Measurements from ENCODE around the gene ZNF143.
A peak's percentile ranks its signal among the peaks of the same experiment; 100 is the strongest.

ZNF143 gene

GRCh38 chr11:9574622-9575259 lies 113.9 kb downstream of the ZNF143 start:
- Histone ChIP-seq H3K36me3 (replicated peaks; ENCODE audit: insufficient read depth, low read length) (peaks cover 11% of the 10 kb centered on the region; the same call in 1 of the 2 replicates), H3K79me2 (ENCODE audit: low read length) (peaks cover 57% of the 10 kb centered on the region), H3K27me3 (replicated peaks; ENCODE audit: insufficient read depth, low read length) (no peaks in the 10 kb centered on the region), H3K27ac (ENCODE audit: low read length) (peak overlapping the region; percentile 51; the same call in 1 of the 2 replicates), H3K4me2 (ENCODE audit: low read depth, low read length) (peak overlapping the region; percentile 85), H3K4me3 (ENCODE audit: low read length) (peak overlapping the region; percentile 81), H3K9me3 (replicated peaks; ENCODE audit: insufficient read depth, low read length) (no peaks in the 10 kb centered on the region), H2AFZ (ENCODE audit: low read length) (peak overlapping the region; percentile 22), H4K20me1 (ENCODE audit: insufficient read depth, low read length) (peaks cover 8% of the 10 kb centered on the region; the same call in 1 of the 2 replicates), H3K9ac (ENCODE audit: low read length) (peak overlapping the region; percentile 79), H3F3A (ENCODE audit: insufficient read depth, low read length) (peaks cover 39% of the 10 kb centered on the region), H3K4me1 (ENCODE audit: low read length) (peaks cover 29% of the 10 kb centered on the region), H3K9me2 (replicated peaks; ENCODE audit: insufficient read depth, low read length) (no peaks in the 10 kb centered on the region)
- TF ChIP-seq EZH2 (optimal IDR thresholded peaks at IDR 0.05; ENCODE audit: low read depth, low read length) (no peak), EZH2phosphoT487 (IDR thresholded peaks at IDR 0.05; ENCODE audit: low read length) (no peak), CTCF (IDR thresholded peaks at IDR 0.05; ENCODE audit: low read length) (no peak)
- peak; percentile 43 for DNase-seq

- Histone ChIP-seq H3K9ac (ENCODE audit: low read length) (peak overlapping the region; percentile 79), H3K27me3 (replicated peaks; ENCODE audit: insufficient read depth, low read length) (no peaks in the 10 kb centered on the region), H3K4me2 (ENCODE audit: low read depth, low read length) (peak overlapping the region; percentile 85), H3K27ac (ENCODE audit: low read length) (peak overlapping the region; percentile 51; the same call in 1 of the 2 replicates), H3K4me1 (ENCODE audit: low read length) (peaks cover 26% of the 10 kb centered on the region), H3F3A (ENCODE audit: insufficient read depth, low read length) (peaks cover 35% of the 10 kb centered on the region), H4K20me1 (ENCODE audit: insufficient read depth, low read length) (peaks cover 8% of the 10 kb centered on the region; the same call in 1 of the 2 replicates), H3K36me3 (replicated peaks; ENCODE audit: insufficient read depth, low read length) (peaks cover 11% of the 10 kb centered on the region; the same call in 1 of the 2 replicates), H2AFZ (ENCODE audit: low read length) (peak overlapping the region; percentile 22; the same call in 1 of the 2 replicates), H3K79me2 (ENCODE audit: low read length) (peaks cover 65% of the 10 kb centered on the region), H3K9me2 (replicated peaks; ENCODE audit: insufficient read depth, low read length) (no peaks in the 10 kb centered on the region), H3K4me3 (ENCODE audit: low read length) (peak overlapping the region; percentile 81), H3K9me3 (replicated peaks; ENCODE audit: insufficient read depth, low read length) (no peaks in the 10 kb centered on the region)
- peak; percentile 43 for DNase-seq
- TF ChIP-seq CTCF (IDR thresholded peaks at IDR 0.05; ENCODE audit: low read length), result no peak
These were observed 114.7 kb downstream of the ZNF143 start for GRCh38 chr11:9575260-9576240.

GRCh38 chr11:9576701-9577381 lies 116.0 kb downstream of the ZNF143 start:
- no peak overlapping the region; the same call in 1 of the 2 replicates for H3K27ac ChIP-seq (ENCODE audit: low read length)
- H3K4me2 ChIP-seq (ENCODE audit: low read depth, low read length), result peak overlapping the region; percentile 85
- TF ChIP-seq EZH2phosphoT487 (IDR thresholded peaks at IDR 0.05; ENCODE audit: low read length) (no peak), CTCF (IDR thresholded peaks at IDR 0.05; ENCODE audit: low read length) (no peak), EZH2 (optimal IDR thresholded peaks at IDR 0.05; ENCODE audit: low read depth, low read length) (no peak)
- H3K4me3 ChIP-seq (ENCODE audit: low read length), result peak overlapping the region; percentile 81
- H3K36me3 ChIP-seq (replicated peaks; ENCODE audit: insufficient read depth, low read length), result peaks cover 14% of the 10 kb centered on the region; the same call in 1 of the 2 replicates
- H3K4me1 ChIP-seq (ENCODE audit: low read length), result peaks cover 26% of the 10 kb centered on the region
- H4K20me1 ChIP-seq (ENCODE audit: insufficient read depth, low read length), result peaks cover 8% of the 10 kb centered on the region; the same call in 1 of the 2 replicates
- peak overlapping the region; percentile 79; the same call in 1 of the 2 replicates for H3K9ac ChIP-seq (ENCODE audit: low read length)
- H2AFZ ChIP-seq (ENCODE audit: low read length), result no peak overlapping the region
- no peaks in the 10 kb centered on the region for H3K9me3 ChIP-seq (replicated peaks; ENCODE audit: insufficient read depth, low read length)
- no peak for DNase-seq
- no peaks in the 10 kb centered on the region for H3K9me2 ChIP-seq (replicated peaks; ENCODE audit: insufficient read depth, low read length)
- peaks cover 35% of the 10 kb centered on the region for H3F3A ChIP-seq (ENCODE audit: insufficient read depth, low read length)
- H3K27me3 ChIP-seq (replicated peaks; ENCODE audit: insufficient read depth, low read length), result no peaks in the 10 kb centered on the region
- peaks cover 78% of the 10 kb centered on the region for H3K79me2 ChIP-seq (ENCODE audit: low read length)
